Ishikawa (cell line): ENCODE data around the gene HOTAIR.

Experiments
- CEBPB ChIP-seq: IDR thresholded peaks from 2 replicates; pipeline ENCODE4 v1.6.1; 2012
- CREB1 ChIP-seq: IDR thresholded peaks from 2 replicates; pipeline ENCODE4 v1.6.1; 2012; ENCODE audit warnings: low read depth
- EGR1 ChIP-seq: IDR thresholded peaks from 2 replicates; pipeline ENCODE4 v1.6.1; 2012
- EP300 ChIP-seq: IDR thresholded peaks from 2 replicates; pipeline ENCODE4 v1.6.1; 2012; ENCODE audit warnings: borderline replicate concordance
- FOXM1 ChIP-seq: IDR thresholded peaks from 2 replicates; pipeline ENCODE4 v1.6.1; 2012; ENCODE audit warnings: low read depth, borderline replicate concordance
- NFIC ChIP-seq: IDR thresholded peaks from 2 replicates; pipeline ENCODE4 v1.6.1; 2012
- RAD21 ChIP-seq: IDR thresholded peaks from 2 replicates; pipeline ENCODE4 v1.6.1; 2012; ENCODE audit warnings: low read depth
- TAF1 ChIP-seq: IDR thresholded peaks from 2 replicates; pipeline ENCODE4 v1.6.1; 2012; ENCODE audit warnings: low read depth, mild to moderate bottlenecking
- TCF12 ChIP-seq: IDR thresholded peaks from 2 replicates; pipeline ENCODE4 v1.6.1; 2012; ENCODE audit warnings: low read depth
- TEAD4 ChIP-seq: IDR thresholded peaks from 2 replicates; pipeline ENCODE4 v1.6.1; 2012
- YY1 ChIP-seq: IDR thresholded peaks from 2 replicates; pipeline ENCODE4 v1.6.1; 2012; ENCODE audit warnings: low read depth
- ZBTB7A ChIP-seq: IDR thresholded peaks from 2 replicates; pipeline ENCODE4 v1.6.1; 2012; ENCODE audit warnings: low read depth
- TF ChIP-seq, protein P1 (sequence below): IDR thresholded peaks from 2 replicates; pipeline ENCODE4 v1.6.1; 2012
- TF ChIP-seq, protein P2 (sequence below): IDR thresholded peaks from 2 replicates; pipeline ENCODE4 v1.6.1; 2012
- TF ChIP-seq, protein P3 (sequence below): IDR thresholded peaks from 2 replicates; pipeline ENCODE4 v1.6.1; 2012; ENCODE audit warnings: low read depth, mild to moderate bottlenecking

The HOTAIR gene

DNA sequence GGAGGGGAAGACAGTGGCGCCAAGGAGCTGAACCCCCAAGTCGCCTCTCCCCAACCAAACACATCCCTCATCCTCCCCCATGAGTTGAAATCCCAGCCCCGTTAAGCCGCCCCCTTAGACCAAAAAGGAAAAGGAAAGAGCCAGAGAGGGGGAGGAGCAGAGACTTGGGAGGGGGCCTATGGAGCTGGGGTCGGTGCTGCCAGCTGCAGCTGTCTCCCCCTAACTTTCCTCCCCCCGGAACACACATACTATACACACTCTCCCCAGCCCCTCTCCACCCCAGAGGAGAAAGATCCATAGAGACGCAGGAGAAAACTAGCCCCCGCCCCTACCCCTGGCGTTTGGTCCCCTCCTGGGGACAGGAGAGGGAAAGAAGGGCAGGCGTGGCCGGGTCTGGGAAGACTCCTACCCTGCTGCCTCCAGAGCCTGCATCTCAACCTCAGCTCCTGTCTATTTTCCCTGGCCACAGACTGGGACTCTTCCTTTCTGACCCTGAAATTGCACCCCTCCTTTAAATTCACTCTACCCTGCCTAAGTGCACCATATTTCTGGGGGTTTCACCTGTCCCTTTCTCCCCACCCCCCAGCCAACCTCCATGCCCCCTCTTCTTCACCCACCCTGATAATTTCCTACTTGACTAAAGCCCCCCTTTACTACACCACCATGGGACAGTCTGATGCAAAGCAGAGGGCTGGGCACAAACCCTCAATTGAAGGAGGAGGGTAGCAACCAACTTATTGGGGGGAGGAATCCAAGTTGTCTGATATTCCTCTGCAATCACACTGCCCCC, 23.6 kb upstream of the HOTAIR start:
- TF ChIP-seq CEBPB = no peak
- TF ChIP-seq RAD21 = no peak
- TF ChIP-seq TEAD4 = no peak
- TF ChIP-seq YY1 = no peak
- TF ChIP-seq, protein P1, sequence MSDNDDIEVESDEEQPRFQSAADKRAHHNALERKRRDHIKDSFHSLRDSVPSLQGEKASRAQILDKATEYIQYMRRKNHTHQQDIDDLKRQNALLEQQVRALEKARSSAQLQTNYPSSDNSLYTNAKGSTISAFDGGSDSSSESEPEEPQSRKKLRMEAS = no peak
- TF ChIP-seq, protein P2, sequence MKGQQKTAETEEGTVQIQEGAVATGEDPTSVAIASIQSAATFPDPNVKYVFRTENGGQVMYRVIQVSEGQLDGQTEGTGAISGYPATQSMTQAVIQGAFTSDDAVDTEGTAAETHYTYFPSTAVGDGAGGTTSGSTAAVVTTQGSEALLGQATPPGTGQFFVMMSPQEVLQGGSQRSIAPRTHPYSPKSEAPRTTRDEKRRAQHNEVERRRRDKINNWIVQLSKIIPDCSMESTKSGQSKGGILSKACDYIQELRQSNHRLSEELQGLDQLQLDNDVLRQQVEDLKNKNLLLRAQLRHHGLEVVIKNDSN = no peak
- TF ChIP-seq FOXM1 = no peak
- TF ChIP-seq, protein P3, sequence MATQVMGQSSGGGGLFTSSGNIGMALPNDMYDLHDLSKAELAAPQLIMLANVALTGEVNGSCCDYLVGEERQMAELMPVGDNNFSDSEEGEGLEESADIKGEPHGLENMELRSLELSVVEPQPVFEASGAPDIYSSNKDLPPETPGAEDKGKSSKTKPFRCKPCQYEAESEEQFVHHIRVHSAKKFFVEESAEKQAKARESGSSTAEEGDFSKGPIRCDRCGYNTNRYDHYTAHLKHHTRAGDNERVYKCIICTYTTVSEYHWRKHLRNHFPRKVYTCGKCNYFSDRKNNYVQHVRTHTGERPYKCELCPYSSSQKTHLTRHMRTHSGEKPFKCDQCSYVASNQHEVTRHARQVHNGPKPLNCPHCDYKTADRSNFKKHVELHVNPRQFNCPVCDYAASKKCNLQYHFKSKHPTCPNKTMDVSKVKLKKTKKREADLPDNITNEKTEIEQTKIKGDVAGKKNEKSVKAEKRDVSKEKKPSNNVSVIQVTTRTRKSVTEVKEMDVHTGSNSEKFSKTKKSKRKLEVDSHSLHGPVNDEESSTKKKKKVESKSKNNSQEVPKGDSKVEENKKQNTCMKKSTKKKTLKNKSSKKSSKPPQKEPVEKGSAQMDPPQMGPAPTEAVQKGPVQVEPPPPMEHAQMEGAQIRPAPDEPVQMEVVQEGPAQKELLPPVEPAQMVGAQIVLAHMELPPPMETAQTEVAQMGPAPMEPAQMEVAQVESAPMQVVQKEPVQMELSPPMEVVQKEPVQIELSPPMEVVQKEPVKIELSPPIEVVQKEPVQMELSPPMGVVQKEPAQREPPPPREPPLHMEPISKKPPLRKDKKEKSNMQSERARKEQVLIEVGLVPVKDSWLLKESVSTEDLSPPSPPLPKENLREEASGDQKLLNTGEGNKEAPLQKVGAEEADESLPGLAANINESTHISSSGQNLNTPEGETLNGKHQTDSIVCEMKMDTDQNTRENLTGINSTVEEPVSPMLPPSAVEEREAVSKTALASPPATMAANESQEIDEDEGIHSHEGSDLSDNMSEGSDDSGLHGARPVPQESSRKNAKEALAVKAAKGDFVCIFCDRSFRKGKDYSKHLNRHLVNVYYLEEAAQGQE = no peak
- no peak for TF ChIP-seq CREB1
- no peak for TF ChIP-seq NFIC
- TF ChIP-seq EGR1 = no peak
- no peak for TF ChIP-seq TCF12
- no peak for TF ChIP-seq ZBTB7A

DNA sequence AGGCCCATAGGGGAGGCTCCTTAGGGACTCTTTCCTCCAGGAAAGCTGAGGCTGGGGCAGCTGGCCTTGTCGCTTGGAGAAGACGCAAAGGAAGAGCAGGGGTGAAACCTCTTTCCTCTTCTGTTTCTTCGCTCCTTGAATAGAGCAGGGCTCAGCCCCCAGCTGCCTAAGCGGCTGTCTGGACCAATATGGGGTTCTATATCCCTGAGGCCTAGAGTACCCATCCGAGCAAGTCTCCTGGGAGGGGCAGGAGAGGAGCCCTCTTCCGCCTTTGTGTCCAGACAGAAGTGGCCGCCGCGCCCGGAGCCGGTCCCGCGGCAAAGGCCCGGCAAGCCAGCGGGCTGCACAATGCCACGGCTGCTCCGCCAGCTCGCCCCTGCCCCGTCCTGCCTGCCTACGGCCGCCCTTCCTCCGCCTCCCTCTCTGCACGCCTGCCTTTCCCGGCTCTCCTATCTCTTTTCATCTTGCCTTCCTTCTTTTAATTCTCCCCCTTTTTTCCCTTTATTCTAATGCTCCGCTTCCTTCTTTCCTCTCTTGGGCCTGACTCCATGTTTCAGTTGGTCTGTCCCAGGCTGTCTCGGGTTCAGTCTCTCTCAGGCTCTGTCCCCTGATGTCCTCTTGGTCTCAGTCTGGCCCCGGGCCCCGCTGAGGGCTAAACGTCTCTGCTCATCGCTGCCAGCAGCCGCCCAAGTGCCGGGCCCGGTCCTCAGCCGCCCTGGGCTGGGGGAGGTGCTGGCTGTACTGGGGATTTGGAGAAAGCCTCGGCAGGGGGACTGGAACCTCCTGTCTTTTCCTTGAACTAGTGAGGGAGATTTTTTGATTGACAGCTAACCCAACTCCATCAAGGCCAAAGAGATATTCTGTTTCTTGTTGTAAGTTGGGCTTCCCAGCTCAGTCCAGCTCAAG, 22.7 kb upstream of the HOTAIR start:
- TF ChIP-seq FOXM1 = no peak

DNA sequence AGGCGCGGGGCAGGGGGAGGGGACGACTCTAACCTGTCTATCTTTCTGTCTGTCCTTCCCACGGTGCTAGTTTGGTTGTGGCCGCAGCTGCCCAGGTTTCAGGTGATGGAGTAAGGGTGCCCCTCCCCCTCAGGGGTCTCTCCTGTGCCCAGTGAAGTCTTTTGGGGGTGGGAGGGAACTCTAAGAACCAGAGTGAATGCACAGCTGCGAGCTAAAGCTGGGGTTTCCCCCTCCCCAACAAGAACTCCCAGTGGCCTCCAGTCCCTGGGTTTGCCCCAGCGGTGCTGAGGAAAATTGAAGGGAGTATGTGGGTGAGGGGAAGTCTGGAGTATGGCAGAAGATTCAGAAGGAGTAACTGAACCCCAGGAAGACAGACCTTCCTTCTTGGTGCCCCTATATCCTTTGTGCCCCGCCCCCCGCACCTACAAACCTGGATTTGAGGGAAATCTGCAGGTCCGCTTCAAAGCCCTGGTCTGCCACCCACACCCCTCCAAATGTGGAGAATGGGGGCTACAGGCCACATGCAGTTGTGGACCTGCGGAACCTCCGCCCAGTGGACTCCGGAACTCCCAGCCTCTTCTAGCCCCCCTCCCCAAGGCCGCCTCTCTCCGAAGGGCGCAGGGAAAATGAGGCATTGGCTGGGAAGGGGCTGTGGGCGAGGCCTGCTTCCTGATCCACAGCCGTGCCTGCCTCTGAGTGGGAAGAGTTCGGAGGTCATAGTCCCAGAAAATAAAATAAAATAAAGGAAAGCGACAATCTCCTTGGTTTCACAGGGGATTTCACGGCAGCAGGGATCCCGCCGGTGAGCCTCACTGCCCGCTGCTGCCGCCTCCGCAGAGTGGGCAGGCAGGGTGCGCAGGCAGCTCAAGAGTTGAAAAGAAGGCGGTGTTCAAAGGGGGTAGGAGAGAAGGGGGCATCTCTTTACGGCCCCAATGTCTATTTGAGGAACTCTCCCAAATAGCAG, 21.8 kb upstream of the HOTAIR start:
- TF ChIP-seq TEAD4 (no peak), TAF1 (no peak), CREB1 (no peak), ZBTB7A (no peak), EP300 (no peak), CEBPB (no peak), FOXM1 (no peak), YY1 (no peak), EGR1 (no peak), TCF12 (no peak), RAD21 (no peak), NFIC (no peak)
- TF ChIP-seq, protein P3 = no peak
- TF ChIP-seq, protein P2 = no peak
- TF ChIP-seq, protein P1 = no peak

DNA sequence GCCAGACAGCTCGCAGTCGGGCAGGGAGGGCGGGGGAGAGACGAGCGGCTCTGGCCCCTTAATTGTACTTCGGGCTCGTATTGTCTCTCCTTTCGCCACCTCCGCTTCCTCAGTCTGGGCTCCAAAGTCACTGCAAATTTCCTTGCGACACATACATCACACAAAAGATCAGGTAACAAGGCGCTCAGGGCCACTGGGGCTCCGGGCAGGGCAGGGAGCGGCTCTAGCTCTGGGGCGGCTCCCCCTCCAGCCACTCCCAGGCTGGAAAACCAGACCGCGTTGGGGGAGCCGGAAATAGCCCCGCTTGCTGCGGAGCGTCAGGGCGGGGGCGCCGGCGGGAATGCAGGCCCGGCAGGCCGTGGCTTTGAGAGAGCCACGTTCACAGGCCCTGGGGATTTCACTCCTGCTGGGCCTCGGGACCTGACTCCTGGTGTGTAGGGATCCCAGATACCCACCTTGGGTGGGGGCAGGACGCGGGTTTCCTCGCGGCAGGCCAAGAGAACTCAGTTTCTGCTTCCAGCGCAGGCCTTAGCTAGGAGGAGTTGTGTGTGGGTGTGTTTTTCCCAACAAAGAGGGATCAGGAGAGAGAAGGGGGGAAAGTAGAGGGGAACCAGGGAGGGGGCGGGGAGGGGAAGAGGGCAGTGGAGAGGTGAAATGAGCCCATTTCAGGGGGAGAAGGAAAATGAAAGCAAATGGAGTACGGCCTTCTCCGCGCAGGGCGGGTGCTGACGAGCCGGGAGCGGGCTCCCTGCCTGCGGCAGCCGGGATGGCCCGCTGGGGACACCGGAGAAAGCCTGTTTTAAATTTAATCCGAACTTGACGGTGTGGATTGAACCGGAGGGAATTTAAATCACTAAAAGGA, 20.9 kb upstream of the HOTAIR start:
- 0 out of 2 replicates have a peak, but pooled peaks have one; percentile 14 for TF ChIP-seq TEAD4
- no peak for TF ChIP-seq CREB1
- peak; percentile 45; the same call in 1 of the 2 replicates for TF ChIP-seq ZBTB7A
- TF ChIP-seq, protein P3 = no peak
